Ramos (cell line): ENCODE data around the gene LUZP2.

Experiments used
- in situ Hi-C: fragments of 300-500 bp; cut with MboI; formaldehyde crosslinking; loops from one replicate; pipeline ENCODE4 v1.14.3; 2022; ENCODE audit warnings: low sequenced_read_pairs; ENCODE audit not compliant: unreplicated experiment

The LUZP2 gene

DNA sequence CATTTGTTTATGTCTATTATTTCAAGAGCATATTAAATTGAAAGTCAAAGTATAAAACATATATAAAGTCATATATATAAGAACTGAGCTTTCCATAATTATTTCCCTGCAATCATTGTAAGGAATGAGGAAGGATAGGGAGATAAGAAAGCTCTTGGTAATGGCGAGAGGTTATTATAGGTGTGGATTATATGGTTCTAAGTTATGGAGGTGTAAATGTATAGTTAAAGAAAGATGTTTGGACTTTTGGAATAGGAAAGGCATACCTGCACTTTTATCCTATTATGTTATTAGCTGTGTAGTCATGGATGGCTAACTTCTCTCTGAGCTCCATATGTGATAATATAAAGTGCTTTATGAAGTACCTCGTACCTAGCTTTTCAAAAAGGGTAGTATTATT lies 127.6 kb downstream of the LUZP2 start:
- in situ Hi-C loops, result no loop called here

DNA sequence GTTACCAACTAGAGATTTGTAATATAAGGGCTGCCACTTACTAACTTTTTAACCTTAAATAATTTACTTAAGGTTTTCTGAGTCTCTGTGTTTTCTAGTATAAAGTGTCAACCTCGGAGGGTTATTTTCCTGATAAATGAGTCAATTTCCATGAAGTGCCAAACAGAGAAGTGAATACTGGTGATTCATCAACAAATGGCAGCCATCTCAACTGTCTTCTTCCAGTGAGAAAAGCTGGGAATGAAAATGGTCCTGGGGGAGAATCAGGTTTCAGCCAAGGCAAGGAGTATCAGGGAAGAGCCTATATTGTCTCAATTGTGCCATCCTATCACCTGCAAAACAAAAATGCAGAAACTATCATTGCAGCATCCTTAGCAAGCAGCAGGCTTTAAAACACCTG lies 129.1 kb downstream of the LUZP2 start:
- in situ Hi-C loops, result no loop called here

DNA sequence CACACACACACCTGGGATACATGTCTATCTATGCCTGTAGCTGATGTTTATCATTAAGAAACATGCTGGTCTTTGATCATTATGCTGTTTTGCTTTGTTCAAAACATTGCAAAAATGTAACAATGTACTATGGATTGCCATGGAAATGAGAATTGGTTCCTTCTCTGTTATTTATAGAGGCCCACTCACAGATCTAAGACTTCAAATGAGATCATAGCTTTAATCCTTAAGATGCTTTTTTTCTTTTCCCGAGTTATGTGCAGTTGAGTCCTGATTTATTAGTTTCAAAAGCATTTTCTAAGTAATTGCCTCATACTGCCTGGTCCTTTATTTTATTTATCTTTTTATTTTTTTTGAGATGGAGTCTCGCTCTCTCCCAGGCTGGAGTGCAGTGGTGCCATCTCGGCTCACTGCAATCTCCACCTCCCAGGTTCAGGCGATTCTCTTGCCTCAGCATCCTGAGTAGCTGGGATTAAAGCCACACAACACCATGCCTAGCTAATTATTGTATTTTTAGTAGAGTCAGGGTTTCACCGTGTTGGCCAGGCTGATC lies 131.4 kb downstream of the LUZP2 start:
- in situ Hi-C loops, result no loop called here

DNA sequence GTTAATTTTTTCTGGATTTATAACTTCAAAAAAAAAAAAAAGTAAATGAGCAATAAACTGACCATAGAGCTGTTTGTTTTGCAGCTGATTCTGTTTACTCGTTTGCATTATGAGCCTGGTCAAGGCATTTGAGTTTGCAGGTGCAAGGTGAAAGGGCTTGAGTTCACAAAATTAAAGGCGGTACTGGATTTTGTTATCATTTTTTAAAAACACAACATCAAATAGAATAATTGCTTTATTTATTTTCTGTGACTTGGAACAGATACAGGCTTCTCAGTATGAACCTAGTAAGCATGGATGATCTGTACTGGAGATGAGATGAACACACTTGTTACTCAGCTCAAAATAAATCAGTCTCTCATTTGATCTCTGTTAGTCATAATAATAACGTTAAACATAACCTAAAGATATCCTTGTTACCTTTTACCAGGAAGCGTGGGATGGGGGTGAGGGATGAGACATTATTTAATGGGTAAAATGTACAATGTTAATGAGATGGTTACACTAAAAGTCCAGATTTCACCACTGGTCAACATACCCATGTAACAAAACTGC lies 137.8 kb downstream of the LUZP2 start:
- in situ Hi-C loops, result no loop called here

DNA sequence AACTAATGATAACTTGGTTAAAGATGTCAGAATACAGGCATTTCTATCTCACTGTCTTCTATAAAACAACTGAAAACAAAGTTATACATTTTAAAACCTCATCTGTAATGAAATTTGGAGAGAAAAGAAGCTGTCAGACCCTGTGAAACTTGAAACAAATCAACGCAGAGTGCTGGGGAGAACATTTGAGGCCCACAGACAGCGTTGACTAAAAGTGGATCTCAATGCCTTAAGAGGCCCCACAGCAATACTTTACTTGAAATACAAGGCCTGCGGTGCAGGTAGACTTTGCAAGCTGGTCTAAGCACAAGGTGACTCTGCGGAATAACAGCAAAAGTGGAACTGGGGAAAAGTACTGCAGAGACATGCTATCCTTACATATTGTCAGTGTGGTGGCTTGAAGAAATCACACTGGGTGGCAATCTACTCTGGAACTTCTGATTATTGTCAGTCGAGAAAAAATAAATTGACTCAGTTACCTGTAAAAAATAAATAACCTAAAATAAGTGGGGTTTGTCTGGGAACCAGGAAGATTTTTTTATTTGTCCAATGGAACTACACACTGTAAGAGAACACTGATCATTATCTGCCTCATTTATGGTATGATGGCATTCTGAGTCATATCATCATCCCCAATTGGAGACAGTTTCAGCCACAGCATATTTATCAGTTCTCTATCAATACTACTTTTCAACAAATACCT lies 138.9 kb downstream of the LUZP2 start:
- in situ Hi-C loops, result no loop called here

DNA sequence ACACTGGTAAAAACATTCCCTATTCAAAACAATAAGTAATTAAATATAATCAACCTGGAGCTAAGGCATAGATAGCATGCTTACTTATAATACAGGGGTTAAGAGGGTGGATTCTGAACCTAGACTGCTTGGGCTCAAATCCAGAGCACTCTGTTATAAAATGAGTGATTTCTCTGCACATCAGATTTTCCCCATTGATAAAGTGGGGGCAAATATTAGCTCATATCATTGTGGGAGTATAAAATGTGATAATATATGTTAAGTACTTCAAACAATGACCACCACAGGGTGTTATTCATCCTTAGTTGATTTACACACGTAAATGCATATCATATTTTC lies 139.4 kb downstream of the LUZP2 start:
- in situ Hi-C loops, result no loop called here

DNA sequence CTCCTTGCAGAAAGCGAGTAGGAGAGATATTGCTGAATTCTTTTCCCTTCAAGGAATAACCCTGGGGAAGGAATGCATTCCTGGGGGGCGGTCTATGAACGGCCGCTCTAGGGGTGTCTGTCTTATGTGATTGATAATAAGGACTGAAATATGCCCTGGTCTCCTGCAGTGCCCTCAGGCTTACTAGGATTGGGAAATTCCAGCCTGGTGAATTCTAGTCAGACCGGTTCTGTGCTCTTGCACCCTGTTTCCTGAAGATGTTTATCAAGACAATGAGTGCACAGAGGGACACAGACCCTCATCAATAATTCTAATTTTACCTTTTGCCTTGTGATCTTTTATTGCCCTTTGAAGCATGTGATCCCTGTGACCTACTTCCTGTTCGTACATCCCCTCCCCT lies 140.7 kb downstream of the LUZP2 start:
- in situ Hi-C loops, result no loop called here

DNA sequence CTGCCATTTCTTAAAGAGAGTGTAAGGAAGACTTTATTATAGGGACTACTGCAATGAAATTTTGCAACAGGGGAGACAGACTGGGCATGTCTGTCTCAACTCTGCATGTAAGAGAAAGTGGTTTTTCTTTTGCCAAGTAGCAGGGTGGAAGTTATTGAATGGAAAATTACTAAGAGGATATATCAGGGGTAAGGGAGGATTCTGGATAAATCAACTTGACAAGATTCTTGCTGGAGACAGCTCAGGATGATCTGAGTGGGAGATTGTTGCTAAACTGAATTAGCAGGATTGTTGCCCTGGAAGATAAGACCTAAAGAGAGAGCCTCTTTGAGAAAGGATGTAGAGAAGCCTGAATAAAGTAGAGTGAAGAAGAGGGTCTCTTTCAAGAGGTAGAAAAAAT lies 145.8 kb downstream of the LUZP2 start:
- in situ Hi-C loops, result no loop called here

DNA sequence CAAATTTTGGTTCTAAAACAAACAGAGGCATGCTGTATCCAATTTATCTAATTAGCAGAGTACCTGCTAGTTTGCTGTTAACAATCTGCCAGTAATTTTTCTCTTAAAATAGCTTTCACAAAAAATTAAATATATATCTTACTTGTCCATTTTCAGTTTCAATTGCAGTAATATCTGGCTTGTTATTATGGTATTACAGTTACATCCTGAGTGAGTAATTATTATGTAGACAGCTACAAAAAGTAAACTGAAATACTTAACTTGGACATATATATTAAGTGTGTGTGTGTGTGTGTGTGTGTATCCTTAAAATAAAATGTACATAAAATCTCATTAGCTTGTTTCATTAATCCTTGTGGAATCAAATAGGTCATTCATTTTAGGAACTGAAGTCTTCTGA lies 148.7 kb downstream of the LUZP2 start:
- in situ Hi-C loops, result no loop called here

DNA sequence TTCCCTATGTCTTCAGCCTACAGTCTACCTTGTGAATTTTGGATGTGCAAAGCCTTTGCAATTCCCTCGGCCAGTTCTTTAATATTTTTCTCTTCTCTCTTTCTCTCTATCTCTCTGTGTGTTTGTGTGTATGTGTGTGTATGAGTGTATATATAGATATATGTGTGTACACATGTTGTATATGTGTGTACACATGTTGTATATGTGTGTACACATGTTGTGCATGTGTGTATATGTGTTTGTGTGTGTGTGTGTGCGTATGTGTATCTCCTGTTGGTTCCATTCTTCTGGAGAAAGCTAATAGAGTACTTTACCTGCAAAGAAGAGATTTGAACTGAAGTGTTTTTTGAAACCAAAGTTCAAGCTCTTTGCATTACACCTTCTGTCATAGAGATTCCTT lies 155.0 kb downstream of the LUZP2 start:
- in situ Hi-C loops, result no loop called here

DNA sequence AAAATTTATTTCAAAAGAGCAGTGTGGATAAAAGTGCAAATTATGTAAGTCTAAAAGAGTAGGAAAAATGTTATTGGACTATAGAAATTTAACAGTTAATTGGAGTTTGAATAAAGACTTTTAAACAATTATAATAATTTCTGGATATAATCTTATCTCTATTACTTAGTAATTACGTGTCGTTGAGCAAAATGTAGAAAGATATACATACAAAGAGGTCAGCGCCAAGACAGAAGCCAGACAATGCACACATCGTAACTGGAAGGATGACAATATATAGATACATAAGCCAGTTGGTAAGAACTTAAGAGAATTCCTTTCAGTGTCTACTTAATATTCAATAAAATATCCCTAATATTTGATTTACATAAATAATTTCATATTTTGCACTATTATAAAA lies 157.0 kb downstream of the LUZP2 start:
- in situ Hi-C loops, result no loop called here

DNA sequence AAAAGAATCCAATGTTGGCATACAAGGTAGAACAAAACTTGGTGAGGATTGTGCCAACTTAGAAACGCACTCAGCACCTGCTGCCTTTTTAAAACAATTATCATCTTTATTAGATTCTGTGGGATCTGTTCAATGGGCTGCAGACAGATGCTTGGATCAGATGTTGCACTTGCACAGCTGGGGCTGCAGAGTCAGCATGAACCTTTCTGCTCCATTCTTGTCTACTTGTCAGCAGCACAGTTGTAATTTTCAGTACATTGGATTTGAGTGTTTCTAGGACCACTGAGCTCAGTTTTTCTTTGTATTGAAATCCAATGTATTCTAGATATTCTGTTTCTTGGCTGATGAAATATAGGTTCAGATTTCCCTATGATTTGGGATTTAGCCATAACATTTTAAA lies 164.5 kb downstream of the LUZP2 start:
- in situ Hi-C loops, result no loop called here

DNA sequence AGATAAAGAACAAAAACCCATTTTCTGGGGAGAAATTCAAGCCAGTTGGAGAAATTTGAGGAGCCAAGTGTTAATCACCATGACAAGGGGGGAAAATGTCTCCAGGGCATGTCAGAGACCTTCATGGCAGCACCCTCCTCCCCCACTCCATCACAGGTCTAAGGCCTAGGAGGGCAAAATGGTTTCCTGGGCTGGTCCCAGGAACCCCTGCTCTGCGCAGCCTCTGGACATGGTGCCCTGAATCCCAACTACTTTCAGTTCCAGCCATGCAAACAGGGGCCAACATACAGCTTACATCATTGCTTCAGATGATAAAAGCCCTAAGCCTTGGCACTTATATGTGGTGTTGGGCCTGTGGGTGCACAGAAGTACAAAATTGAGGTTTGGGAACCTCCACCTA lies 167.5 kb downstream of the LUZP2 start:
- in situ Hi-C loops, result no loop called here

DNA sequence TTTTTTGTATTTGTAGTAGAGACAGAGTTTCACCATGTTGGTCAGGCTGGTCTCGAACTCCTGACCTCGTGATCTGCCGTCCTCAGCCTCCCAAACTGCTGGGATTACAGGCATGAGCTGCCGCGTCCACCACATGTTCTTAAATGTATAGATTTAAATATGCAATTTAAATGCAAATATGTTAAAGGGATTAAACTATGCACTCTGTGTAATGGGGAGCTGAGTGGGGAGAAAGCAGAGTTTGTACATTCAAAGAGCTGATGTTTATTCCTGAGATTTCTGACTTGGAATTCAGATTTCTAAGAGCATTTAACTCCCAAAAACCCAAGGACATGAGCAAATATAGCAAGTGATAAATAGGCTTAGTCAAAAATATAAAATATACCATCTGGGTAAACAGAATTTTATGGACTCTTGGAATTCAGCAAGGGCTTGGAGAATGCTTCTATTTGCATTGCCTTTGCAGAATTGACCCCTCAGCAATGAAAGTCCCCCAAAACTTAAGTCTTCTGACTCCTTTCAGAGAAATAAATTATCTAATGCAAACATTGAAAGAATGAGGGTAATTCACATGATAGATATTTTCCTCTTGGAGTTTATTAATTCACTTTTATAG lies 170.6 kb downstream of the LUZP2 start:
- in situ Hi-C loops, result no loop called here

DNA sequence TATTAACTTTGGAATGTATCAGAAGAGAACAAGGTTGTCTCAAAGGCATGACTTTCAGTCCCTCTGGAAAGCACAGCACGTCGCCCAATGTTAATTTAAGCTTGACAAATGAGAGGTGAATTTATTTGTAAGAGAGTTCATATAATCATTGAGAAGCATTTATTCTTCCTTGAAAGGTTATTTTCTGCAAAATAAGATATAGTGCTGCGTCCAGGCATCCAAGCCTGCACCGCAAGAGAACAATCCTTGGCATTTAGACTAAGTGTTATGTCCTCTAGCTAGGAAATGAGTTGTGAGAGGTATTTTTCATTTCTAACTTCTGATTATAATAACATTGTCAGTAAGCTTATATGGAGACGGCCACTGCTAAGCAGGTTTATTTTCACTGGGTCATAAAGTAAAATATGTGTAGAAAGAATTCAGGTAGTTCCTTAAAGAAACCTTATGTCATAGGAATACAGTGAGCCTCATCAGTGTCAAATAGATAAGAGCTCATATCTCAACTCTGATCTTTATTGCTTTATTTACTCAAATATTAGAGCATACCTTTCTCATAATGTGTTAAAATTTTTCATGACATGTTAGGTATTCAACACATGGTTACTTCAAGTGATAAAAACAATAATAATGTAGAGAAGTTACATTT lies 182.0 kb downstream of the LUZP2 start:
- in situ Hi-C loops, result no loop called here

DNA sequence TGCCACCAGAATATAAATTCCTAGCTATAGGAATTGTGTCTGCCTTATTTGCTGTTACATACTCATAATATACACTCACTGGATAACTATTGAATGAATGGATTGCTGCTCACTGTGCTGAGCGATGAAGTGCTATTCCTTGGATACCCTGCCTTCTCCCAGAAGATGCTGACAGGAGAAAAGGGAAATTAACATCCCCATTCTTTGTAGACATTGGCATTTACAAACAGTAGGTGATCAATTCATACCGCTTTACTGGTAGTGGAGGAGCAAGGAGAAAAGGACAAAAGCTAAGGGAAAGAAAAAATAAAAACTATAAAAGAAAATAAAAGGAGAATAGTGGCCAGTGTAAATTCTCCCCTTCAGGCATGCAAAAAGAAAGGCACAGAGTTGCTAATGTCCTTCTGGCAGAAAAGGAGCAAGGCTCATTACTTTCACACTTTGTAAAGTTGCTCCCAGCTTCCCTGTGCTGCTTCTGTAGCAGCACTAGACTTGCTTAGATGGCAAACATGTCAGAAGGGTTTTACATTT lies 183.0 kb downstream of the LUZP2 start:
- in situ Hi-C loops, result no loop called here

DNA sequence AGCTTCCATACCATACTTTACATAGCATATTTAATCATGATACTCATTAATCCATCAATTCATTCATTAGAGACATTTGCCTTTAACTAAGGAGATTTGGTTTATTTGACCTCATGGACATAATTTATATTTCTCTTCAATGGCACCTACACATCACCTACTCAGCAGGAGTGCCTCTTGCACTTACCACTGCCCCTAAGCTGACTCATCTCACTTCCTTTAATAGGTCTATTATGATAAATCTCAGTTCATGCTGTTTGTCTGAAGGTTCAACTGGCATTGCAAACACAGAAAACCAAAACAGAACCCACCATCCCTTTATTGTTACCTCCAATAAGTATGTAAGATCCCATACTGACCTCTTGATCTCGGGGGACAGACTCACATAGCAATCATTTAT lies 186.7 kb downstream of the LUZP2 start:
- in situ Hi-C loops, result no loop called here

DNA sequence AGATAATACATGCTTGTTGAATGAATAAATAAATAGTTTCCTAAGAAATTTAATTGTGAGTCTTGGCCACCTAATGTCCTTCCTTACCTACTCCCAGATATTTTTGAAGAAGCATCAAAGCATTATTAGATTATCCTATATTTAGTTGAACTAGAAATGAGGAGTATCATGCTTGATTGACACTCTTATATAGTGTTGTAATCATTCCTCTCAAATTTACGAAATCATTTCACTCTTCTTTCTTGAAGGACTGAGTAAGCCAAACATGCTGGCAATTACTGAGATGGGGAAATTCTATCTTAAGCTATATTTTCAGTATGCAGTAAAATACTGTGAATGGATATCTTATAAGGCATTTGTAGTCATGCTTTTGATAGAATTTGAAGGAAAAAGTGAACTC lies 189.0 kb downstream of the LUZP2 start:
- in situ Hi-C loops, result no loop called here

DNA sequence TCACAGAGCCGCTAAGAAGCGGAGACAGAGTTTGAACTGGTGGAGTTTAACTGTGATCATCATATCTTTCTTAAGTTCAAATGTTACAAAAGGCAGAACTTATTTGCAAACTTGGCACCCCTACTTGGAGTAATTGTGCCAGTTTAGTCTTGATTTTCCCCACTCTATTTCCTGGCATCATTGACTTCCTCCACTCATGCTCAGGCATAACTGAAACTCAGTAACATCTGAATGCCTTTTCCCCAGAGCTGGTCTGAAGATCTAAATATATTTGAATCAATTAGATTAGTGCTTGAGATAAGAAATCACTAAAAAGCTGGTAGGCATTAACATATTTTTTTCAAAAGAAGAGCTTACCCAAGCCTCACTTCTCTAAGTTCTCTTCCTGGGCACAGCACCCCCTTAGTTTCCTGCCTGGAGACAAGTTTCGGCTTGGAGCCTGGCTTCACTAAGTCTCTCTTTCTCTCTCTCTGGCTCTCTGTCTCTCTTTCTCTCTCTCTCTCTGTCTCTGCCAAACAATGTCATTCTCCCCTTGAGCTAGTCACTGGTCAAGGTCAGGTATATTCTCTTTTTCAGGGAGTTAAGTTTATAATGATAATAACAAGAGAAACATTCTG lies 190.8 kb downstream of the LUZP2 start:
- in situ Hi-C loops, result no loop called here

DNA sequence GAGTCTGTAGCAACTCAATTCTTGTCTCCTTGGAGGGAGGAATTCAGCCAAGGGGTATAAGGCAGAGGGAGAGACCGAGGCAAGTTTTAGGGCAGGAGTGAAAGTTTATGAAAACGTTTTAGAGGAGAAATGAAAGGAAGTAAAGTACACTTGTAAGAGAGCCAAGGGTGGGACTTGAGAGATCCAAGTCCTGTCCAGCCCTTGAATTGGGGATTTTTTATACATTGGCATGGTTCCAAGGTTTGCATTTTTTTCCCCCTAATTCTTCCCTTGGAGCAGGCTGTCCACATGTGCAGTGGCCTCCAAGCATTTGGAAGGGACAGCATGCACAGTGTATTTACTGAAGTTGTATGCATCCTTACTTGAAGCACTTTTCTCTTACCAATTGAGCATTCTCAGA lies 192.1 kb downstream of the LUZP2 start:
- in situ Hi-C loops, result no loop called here
